BLaER1 treated with 17β-estradiol and CSF1 and Interleukin-3, amounts not matched to agents 10 nM and 100 nM (cell line): ENCODE data around the gene MOSPD3.
A peak's percentile ranks its signal among the peaks of the same experiment; 100 is the strongest.

Experiments
- H3K27ac ChIP-seq, 11 experiments: shearing (Covaris generic); formaldehyde crosslinking; 2 replicates each; pipeline ENCODE4 v1.8.1; 2022
- H3K27me3 ChIP-seq, 11 experiments: shearing (Covaris generic); formaldehyde crosslinking; 2 replicates each; pipeline ENCODE4 v1.8.1; 2022
- H3K36me3 ChIP-seq, 11 experiments: shearing (Covaris generic); formaldehyde crosslinking; 2 replicates each; pipeline ENCODE4 v1.8.1; 2022
- H3K4me1 ChIP-seq, 10 experiments: shearing (Covaris generic); formaldehyde crosslinking; 2 replicates each; pipeline ENCODE4 v1.8.1; 2022
- H3K4me2 ChIP-seq, 11 experiments: shearing (Covaris generic); formaldehyde crosslinking; 2 replicates each; pipeline ENCODE4 v1.8.1; 2022
- H3K4me3 ChIP-seq, 10 experiments: shearing (Covaris generic); formaldehyde crosslinking; 2 replicates each; pipeline ENCODE4 v1.8.1; 2022
- H3K9ac ChIP-seq, 11 experiments: shearing (Covaris generic); formaldehyde crosslinking; 2 replicates each; pipeline ENCODE4 v1.8.1; 2022
- H3K9me3 ChIP-seq, 11 experiments: shearing (Covaris generic); formaldehyde crosslinking; replicated peaks in 1 of 11; 2 replicates each; pipeline ENCODE4 v1.8.1; 2022
- H4K20me1 ChIP-seq, 11 experiments: shearing (Covaris generic); formaldehyde crosslinking; 2 replicates each; pipeline ENCODE4 v1.8.1; 2022
- Cebpa-rat ChIP-seq, 11 experiments: shearing (Covaris generic); IDR thresholded peaks; 2 replicates each; pipeline ENCODE4 v1.8.1; 2022

MOSPD3 gene

DNA sequence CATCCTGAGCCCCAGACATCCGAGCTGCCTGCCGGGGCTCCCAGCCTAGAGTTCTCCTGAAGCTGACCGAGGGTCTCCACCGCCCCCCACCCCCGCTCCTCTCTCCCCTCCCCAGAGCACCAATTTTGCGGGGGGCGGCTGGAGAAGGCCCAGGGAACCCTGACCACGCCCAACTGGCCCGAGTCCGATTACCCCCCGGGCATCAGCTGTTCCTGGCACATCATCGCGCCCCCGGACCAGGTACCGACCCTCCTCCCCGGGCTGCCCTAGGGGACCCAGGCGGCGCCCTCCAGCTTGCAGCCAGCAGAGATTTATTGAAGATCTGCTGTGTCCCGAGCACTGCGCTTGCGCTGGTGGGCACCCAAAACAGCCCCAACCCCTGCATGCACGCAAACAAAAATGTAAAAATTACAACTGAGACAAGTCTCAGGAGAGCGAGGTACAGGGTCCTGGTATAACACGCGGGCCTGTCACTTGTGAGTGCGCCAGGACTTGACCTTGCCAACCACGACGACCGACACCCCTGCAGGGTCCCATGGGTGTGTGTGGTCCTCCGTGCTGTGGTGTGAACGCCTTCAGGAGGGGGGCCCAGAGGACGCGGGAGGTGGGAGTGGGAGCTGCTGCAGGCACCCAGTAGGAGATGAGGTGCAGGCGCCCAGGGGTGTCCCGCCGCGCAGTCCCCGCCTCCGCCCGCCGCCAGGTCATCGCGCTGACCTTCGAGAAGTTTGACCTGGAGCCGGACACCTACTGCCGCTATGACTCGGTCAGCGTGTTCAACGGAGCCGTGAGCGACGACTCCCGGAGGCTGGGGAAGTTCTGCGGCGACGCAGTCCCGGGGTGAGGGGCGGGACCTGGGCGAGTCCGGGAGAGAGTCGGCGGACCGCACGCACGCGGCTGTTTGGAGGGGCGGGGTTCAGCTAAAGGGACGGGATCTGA is 7.1 kb upstream of the MOSPD3 start:
- TF ChIP-seq Cebpa-rat (IDR thresholded peaks at IDR 0.05), result no peak
- peak overlapping the region in 6 of 11 experiments; percentile 55 to 75 (median 70); a peak in 10 of 22 replicates for H3K27ac ChIP-seq
- peak overlapping the region; percentile 61 to 80 (median 75); a peak in 21 of 22 replicates for H3K9ac ChIP-seq
- H3K9me3 ChIP-seq, result no peaks in the 10 kb centered on the region
- H3K27me3 ChIP-seq, result peaks cover 0 to 24% (median 19%) of the 10 kb centered on the region in 11 experiments; a peak in 17 of 22 replicates
- H3K4me3 ChIP-seq, result peak overlapping the region; percentile 65 to 75 (median 69)
- H3K36me3 ChIP-seq, result no peaks in the 10 kb centered on the region
- peaks cover 25 to 55% (median 51%) of the 10 kb centered on the region in 10 experiments; a peak in 19 of 20 replicates for H3K4me1 ChIP-seq
- H4K20me1 ChIP-seq, result no peaks in the 10 kb centered on the region
- peak overlapping the region; percentile 89 to 100 (median 98) for H3K4me2 ChIP-seq

DNA sequence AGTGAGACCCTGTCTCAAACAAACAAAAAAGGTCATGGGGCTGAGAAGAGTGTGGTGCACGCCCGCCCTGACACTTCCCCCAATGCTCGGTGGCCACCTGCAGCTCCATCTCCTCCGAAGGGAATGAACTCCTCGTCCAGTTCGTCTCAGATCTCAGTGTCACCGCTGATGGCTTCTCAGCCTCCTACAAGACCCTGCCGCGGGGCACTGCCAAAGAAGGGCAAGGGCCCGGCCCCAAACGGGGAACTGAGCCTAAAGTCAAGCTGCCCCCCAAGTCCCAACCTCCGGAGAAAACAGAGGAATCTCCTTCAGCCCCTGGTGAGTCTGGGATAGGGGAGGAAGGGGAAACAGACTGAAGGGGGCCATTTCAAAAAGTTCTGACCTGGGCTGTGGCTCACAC is 6.0 kb upstream of the MOSPD3 start:
- TF ChIP-seq Cebpa-rat (IDR thresholded peaks at IDR 0.05), result no peak
- H3K36me3 ChIP-seq, result no peaks in the 10 kb centered on the region
- no peak overlapping the region for H3K27ac ChIP-seq
- peak overlapping the region; percentile 89 to 100 (median 98); a peak in 21 of 22 replicates for H3K4me2 ChIP-seq
- H4K20me1 ChIP-seq, result no peaks in the 10 kb centered on the region
- H3K27me3 ChIP-seq, result peaks cover 0 to 24% (median 19%) of the 10 kb centered on the region in 11 experiments; a peak in 17 of 22 replicates
- peaks cover 24 to 51% (median 46%) of the 10 kb centered on the region in 10 experiments; a peak in 19 of 20 replicates for H3K4me1 ChIP-seq
- no peaks in the 10 kb centered on the region for H3K9me3 ChIP-seq
- H3K4me3 ChIP-seq, result peak overlapping the region in 1 of 10 experiments; percentile 70; a peak in 1 of 20 replicates
- H3K9ac ChIP-seq, result peak overlapping the region in 1 of 11 experiments; percentile 72; a peak in 1 of 22 replicates

DNA sequence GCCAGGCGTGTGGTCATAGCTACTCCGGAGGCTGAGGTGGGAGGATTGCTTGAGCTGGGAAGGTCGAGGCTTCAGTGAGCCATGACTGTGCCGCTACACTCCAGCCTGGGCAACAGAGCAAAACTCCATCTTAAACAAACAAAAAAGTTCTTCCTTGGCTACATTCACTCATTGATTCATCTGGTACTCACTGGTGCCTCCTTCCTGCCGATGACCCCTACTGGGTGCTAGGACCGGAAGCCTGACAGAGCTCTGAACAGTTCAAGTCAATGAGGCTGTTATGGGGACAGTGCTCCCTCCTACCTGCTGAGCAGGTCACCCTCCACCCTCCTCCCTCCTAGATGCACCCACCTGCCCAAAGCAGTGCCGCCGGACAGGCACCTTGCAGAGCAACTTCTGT is 5.2 kb upstream of the MOSPD3 start:
- no peak overlapping the region for H3K27ac ChIP-seq
- peaks cover 0 to 24% (median 19%) of the 10 kb centered on the region in 11 experiments; a peak in 17 of 22 replicates for H3K27me3 ChIP-seq
- H3K4me2 ChIP-seq, result no peak overlapping the region
- no peaks in the 10 kb centered on the region for H3K36me3 ChIP-seq
- H3K9ac ChIP-seq, result no peak overlapping the region
- peaks cover 23 to 47% (median 40%) of the 10 kb centered on the region in 10 experiments; a peak in 19 of 20 replicates for H3K4me1 ChIP-seq
- no peak for TF ChIP-seq Cebpa-rat (IDR thresholded peaks at IDR 0.05)
- H4K20me1 ChIP-seq, result no peaks in the 10 kb centered on the region
- H3K9me3 ChIP-seq, result no peaks in the 10 kb centered on the region
- no peak overlapping the region for H3K4me3 ChIP-seq

DNA sequence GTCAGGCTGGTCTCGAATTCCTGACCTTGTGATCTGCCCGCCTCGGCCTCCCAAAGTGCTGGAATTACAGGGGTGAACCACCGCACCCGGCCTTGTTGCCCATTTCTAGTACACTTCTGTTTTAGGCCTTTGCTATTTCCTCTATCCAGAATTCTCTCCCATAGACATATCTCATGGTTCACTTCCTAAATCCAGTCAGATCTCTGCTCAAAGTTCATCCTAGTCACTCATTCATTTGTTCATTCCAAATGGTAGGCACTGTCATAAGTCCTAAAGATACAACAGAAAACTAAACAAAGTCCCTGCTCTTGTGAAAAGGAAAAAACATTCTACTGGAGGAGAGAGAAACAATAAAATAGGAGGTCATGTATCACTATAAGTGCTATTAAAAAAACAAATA is 2.4 kb upstream of the MOSPD3 start:
- peaks cover 0 to 8% (median 0%) of the 10 kb centered on the region in 11 experiments; a peak in 2 of 22 replicates for H3K36me3 ChIP-seq
- H3K4me1 ChIP-seq, result peaks cover 33 to 48% (median 44%) of the 10 kb centered on the region in 10 experiments
- H4K20me1 ChIP-seq, result no peaks in the 10 kb centered on the region
- TF ChIP-seq Cebpa-rat (IDR thresholded peaks at IDR 0.05), result no peak
- no peak overlapping the region for H3K27ac ChIP-seq
- H3K4me3 ChIP-seq, result no peak overlapping the region
- H3K9ac ChIP-seq, result no peak overlapping the region
- no peaks in the 10 kb centered on the region for H3K9me3 ChIP-seq
- H3K4me2 ChIP-seq, result no peak overlapping the region
- peaks cover 0 to 18% (median 16%) of the 10 kb centered on the region in 11 experiments; a peak in 17 of 22 replicates for H3K27me3 ChIP-seq

DNA sequence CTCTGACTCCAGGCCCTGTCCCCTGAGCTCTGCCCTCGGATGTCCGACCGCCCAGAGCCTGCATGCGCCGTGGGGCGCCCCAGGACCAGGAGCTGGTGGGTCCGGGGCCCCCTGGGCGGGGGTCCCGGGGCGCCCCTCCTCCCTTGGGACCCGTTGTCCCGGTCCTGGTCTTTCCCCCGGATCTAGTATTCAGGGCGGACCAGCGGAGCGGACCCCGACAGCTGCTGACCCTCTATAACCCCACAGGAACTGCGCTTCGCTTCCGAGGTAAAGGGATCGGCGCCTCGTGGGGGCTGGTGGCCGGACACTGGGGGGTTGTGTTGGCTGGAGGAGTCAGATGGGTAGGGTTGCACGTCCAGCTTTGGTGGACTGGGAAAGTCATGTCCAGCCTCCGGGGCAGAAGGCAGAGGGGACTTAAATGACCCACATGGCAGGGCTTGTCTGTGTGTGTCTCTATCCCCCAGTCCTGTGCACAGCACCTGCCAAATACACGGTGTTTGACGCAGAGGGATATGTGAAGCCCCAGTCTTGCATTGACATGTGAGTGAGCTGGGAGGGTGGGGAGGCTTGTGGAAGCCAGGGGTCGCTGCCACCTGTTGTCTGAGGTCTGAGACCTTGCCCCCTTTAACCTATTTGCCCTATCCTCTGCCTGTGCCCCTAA is 520 bp downstream of the MOSPD3 start:
- Histone ChIP-seq H3K27me3 (no peaks in the 10 kb centered on the region), H3K9ac (peak overlapping the region; percentile 74 to 90 (median 83)), H3K9me3 (no peaks in the 10 kb centered on the region), H4K20me1 (no peaks in the 10 kb centered on the region), H3K4me3 (peak overlapping the region; percentile 71 to 92 (median 82)), H3K27ac (peak overlapping the region; percentile 52 to 92 (median 79)), H3K4me1 (peaks cover 18 to 37% (median 31%) of the 10 kb centered on the region in 10 experiments), H3K36me3 (peaks cover 0 to 15% (median 0%) of the 10 kb centered on the region in 11 experiments; a peak in 4 of 22 replicates), H3K4me2 (peak overlapping the region; percentile 89 to 100 (median 98))
- no peak for TF ChIP-seq Cebpa-rat (IDR thresholded peaks at IDR 0.05)

DNA sequence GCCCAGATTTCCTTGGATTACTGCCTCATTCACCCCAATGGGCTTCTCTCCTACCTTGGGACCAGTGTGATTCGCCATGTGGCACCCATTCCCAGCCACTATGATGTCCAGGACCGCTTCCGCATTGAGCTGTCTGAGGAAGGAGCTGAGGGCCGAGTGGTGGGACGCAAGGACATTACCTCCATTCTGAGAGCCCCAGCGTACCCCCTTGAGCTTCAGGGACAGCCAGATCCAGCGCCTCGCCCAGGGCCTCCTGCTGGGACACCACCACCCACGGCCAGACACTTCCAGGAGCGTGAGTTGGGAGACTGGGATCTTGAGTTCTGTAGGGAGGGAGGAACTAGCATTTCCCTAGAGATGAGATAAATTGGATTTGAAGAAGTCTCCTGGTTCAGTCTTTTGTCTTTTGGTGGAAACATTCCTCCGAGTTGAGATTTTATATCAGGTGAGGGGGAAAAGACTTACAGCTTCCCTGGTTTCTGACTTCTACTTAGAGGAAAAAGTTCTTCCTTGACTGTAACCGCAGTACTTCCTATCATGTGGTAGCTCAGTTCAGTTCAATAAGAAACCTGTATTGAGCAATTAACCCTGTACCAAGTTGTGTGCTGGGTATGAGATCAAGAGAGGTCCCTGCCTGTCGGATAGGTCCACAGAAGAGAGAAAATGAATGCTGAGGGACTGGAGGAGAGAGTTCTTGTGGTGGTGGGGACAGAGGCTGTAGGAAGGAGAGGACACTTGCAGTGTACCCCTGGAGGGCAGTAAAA is 1.3 kb downstream of the MOSPD3 start:
- Histone ChIP-seq H3K27me3 (no peaks in the 10 kb centered on the region), H3K4me1 (peaks cover 18 to 37% (median 31%) of the 10 kb centered on the region in 10 experiments), H3K9me3 (no peaks in the 10 kb centered on the region), H3K9ac (peak overlapping the region; percentile 74 to 90 (median 83); a peak in 20 of 22 replicates), H3K4me2 (peak overlapping the region; percentile 89 to 100 (median 98)), H3K4me3 (peak overlapping the region; percentile 71 to 92 (median 82)), H4K20me1 (no peaks in the 10 kb centered on the region), H3K36me3 (peaks cover 0 to 15% (median 0%) of the 10 kb centered on the region in 11 experiments; a peak in 4 of 22 replicates), H3K27ac (peak overlapping the region in 8 of 11 experiments; percentile 9 to 80 (median 28); a peak in 10 of 22 replicates)
- no peak; a peak in 1 of 22 replicates for TF ChIP-seq Cebpa-rat (IDR thresholded peaks at IDR 0.05)

DNA sequence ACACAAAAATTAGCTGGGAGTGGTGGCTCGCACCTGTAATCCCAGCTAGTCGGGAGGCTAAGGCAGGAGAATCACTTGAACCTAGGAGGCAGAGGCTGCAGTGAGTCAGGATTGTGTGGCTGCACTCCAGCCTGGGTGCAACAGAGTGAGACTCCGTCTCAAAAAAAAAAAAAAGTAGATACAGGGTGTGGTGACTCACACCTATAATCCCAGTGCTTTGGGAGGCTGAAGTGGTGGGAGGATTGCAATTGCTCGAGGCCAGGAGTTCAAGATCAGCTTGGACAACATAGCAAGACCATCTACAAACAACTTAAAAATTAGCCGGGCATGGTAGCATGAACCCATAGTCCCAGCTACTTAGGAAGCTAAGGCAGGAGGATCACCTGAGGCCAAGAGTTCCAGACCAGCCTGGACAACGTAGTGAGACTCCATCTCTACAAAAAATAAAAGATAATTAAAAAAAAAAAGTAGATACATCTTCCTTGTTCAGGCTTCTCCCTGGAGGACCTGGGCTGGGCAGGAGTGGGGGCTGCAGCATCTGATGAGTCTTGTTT is 2.0 kb downstream of the MOSPD3 start:
- peaks cover 0 to 16% (median 0%) of the 10 kb centered on the region in 11 experiments; a peak in 4 of 22 replicates for H3K36me3 ChIP-seq
- H3K9me3 ChIP-seq, result no peaks in the 10 kb centered on the region
- H3K9ac ChIP-seq, result peak overlapping the region in 6 of 11 experiments; percentile 74 to 86 (median 84); a peak in 7 of 22 replicates
- H4K20me1 ChIP-seq, result no peaks in the 10 kb centered on the region
- H3K4me2 ChIP-seq, result peak overlapping the region; percentile 89 to 100 (median 98)
- peak overlapping the region in 3 of 11 experiments; percentile 22 to 80 (median 34); a peak in 4 of 22 replicates for H3K27ac ChIP-seq
- H3K27me3 ChIP-seq, result no peaks in the 10 kb centered on the region
- H3K4me3 ChIP-seq, result peak overlapping the region in 3 of 10 experiments; percentile 76 to 92 (median 84); a peak in 2 of 20 replicates
- peaks cover 18 to 37% (median 31%) of the 10 kb centered on the region in 10 experiments for H3K4me1 ChIP-seq
- TF ChIP-seq Cebpa-rat (IDR thresholded peaks at IDR 0.05), result no peak

DNA sequence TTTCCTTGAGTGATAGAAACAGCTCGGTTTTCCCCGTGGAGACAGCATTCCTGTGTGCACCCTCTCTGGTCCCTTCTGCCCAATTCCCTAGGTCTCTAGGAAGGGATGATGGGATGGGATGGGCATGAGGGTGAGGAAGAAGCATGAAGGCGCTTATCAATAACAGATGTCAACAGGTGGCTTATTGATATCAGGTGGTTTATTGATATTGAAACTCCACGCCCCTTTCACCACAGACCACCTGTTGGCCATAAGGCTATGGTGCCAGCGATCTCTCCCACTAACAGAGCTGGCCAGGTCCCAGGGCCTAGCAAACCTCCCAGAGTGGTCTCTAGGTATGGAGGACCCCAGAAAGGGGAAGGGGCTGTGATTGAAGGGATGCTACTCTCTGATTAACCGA is 7.9 kb downstream of the MOSPD3 start:
- TF ChIP-seq Cebpa-rat (IDR thresholded peaks at IDR 0.05), result no peak
- no peaks in the 10 kb centered on the region for H3K9me3 ChIP-seq

More for the DNA sequence above, 7.9 kb downstream of the MOSPD3 start:
- Histone ChIP-seq H3K4me3 (no peak overlapping the region), H3K27me3 (no peaks in the 10 kb centered on the region), H3K9ac (0 out of 22 replicates have a peak overlapping the region, but pooled peaks of 1 of the 11 experiments have one; percentile 5), H3K27ac (no peak overlapping the region), H3K4me1 (peaks cover 0 to 16% (median 6%) of the 10 kb centered on the region in 10 experiments; a peak in 13 of 20 replicates), H3K36me3 (peaks cover 0 to 37% (median 16%) of the 10 kb centered on the region in 11 experiments; a peak in 19 of 22 replicates), H4K20me1 (no peaks in the 10 kb centered on the region), H3K4me2 (no peak overlapping the region)
